ENCODE measurements around the gene HINFP. TPM values are rescaled to one million over a fixed set of nuclear protein-coding genes. Genes with fewer than 3 reads are reported as not detected.

The HINFP gene
- total and polyA plus RNA-seq, 2 of the 8 experiments (the other 6 are each of a cell fraction or from before 2014, with no cell fraction given): 35.0 to 37.3 TPM

GRCh38 chr11:119116235-119116594 is 5.2 kb upstream of the HINFP start:
- no peak overlapping the region for H4K8ac ChIP-seq (ENCODE audit: extremely low read depth, insufficient read depth, low read length)
- H3K9me3 ChIP-seq (ENCODE audit: insufficient read depth in 2 of 2, low read depth in 1 of 2, low read length in 1 of 2): no peaks in the 10 kb centered on the region
- FAIRE-seq: no peak
- H3K4ac ChIP-seq (replicated peaks; ENCODE audit: insufficient read length, low read depth, low read length): no peak overlapping the region
- H2AK5ac ChIP-seq (ENCODE audit: low read depth, low read length): no peak overlapping the region
- H2BK5ac ChIP-seq (ENCODE audit: low read depth, low read length): no peak overlapping the region
- H3K27me3 ChIP-seq (replicated peaks in 1 of 4; ENCODE audit: control insufficient read depth in 3 of 4, extremely low read depth in 1 of 4, insufficient read depth in 3 of 4, low read length in 3 of 4): no peaks in the 10 kb centered on the region
- no peaks in the 10 kb centered on the region for H3K36me3 ChIP-seq (ENCODE audit: control insufficient read depth in 2 of 4, insufficient read depth in 4 of 4, low read length in 3 of 4)
- ChIA-PET POLR2A (ENCODE audit: partially characterized antibody) (interaction anchor here (0.6 to 2.1 kb wide), 4 partner anchors 9 to 65 kb away, joined by 3 to 14 read pairs (median 6); partner anchors contain the start of gene C2CD2L), CTCF (ENCODE audit: partially characterized antibody) (interaction anchor here (0.6 to 2.0 kb wide), 7 partner anchors 12 to 207 kb away, joined by 3 to 5 read pairs (median 3); no protein-coding TSS in a partner anchor)
- H3K23me2 ChIP-seq (ENCODE audit: low read depth, low read length): no peaks in the 10 kb centered on the region; the same call in 1 of the 2 replicates
- no peaks in the 10 kb centered on the region for H3K79me2 ChIP-seq (ENCODE audit: control insufficient read depth in 1 of 2, insufficient read depth in 2 of 2, low read length in 2 of 2)
- H3K4me1 ChIP-seq (replicated peaks in 1 of 4; ENCODE audit: control insufficient read depth in 3 of 4, insufficient read depth in 4 of 4, low read length in 3 of 4): peaks cover 0 to 4% (median 1%) of the 10 kb centered on the region in 4 experiments; a peak in 2 of 7 replicates
- no peak overlapping the region for H2BK20ac ChIP-seq (ENCODE audit: low read length)
- DNase-seq (ENCODE audit: low read depth in 1 of 2, low spot score in 2 of 2): no peak
- no peak overlapping the region for H3K4me3 ChIP-seq (ENCODE audit: extremely low read depth in 1 of 4, insufficient read depth in 2 of 4, low read depth in 3 of 4, low read length in 4 of 4)
- no peak overlapping the region for H2BK120ac ChIP-seq (replicated peaks; ENCODE audit: low read depth, low read length)
- WGBS, 2 experiments (ENCODE audit: extremely low coverage in 1 of 2, insufficient coverage in 1 of 2, insufficient read length in 1 of 2, insufficient replicate concordance in 2 of 2, low coverage in 1 of 2, low lambda C conversion rate in 2 of 2, missing lambda C conversion rate in 1 of 2): 86% methylated on average over 8 of the region's 10 CpGs; no CpG with 5 or more reads in 1 of the 2 experiments
- no peak overlapping the region for H4K5ac ChIP-seq (ENCODE audit: insufficient read length, low read depth, low read length)
- H2AFZ ChIP-seq (ENCODE audit: low read length): no peak overlapping the region
- H4K20me1 ChIP-seq (replicated peaks in 1 of 2; ENCODE audit: control insufficient read depth in 1 of 2, insufficient read depth in 2 of 2, low read length in 2 of 2): no peaks in the 10 kb centered on the region
- H2BK15ac ChIP-seq (ENCODE audit: low read length): no peak overlapping the region
- H3K18ac ChIP-seq (ENCODE audit: extremely low read depth, low read length): no peak overlapping the region
- H3K27ac ChIP-seq (ENCODE audit: low read depth, low read length): no peak overlapping the region
- H3K4me2 ChIP-seq (ENCODE audit: insufficient read depth in 1 of 2, low read depth in 2 of 2, low read length in 2 of 2): no peak overlapping the region
- no peak overlapping the region for H3K14ac ChIP-seq (ENCODE audit: insufficient read length)
- no peaks in the 10 kb centered on the region for H3K79me1 ChIP-seq (ENCODE audit: low read depth, low read length)
- no peak overlapping the region for H3K23ac ChIP-seq (ENCODE audit: insufficient read length)
- H3K56ac ChIP-seq (replicated peaks; ENCODE audit: insufficient read length, low read depth, low read length): no peak overlapping the region
- no peak overlapping the region for H3K9ac ChIP-seq (replicated peaks in 1 of 4; ENCODE audit: extremely low read depth in 1 of 4, low read depth in 3 of 4, low read length in 3 of 4)
- H4K91ac ChIP-seq (replicated peaks; ENCODE audit: insufficient read length, low read length): no peak overlapping the region
- no peak overlapping the region for H2BK12ac ChIP-seq (ENCODE audit: low read depth, low read length)
- TF ChIP-seq SIX5 (IDR thresholded peaks at IDR 0.05; ENCODE audit: low read depth, low read length) (no peak), SRF (IDR thresholded peaks at IDR 0.05; ENCODE audit: low read depth, low read length) (no peak), POLR2A (IDR thresholded peaks at IDR 0.05; ENCODE audit: control extremely low read depth in 1 of 2, low read depth in 2 of 2, low read length in 2 of 2) (no peak), EZH2 (IDR thresholded peaks at IDR 0.05; ENCODE audit: low read depth, low read length, severe bottlenecking) (no peak), POLR2AphosphoS5 (IDR thresholded peaks at IDR 0.05; ENCODE audit: low read depth, low read length) (no peak), CBX8 (IDR thresholded peaks at IDR 0.05; ENCODE audit: borderline replicate concordance, low read depth, low read length) (no peak), TAF7 (optimal IDR thresholded peaks at IDR 0.05; ENCODE audit: borderline replicate concordance, low read depth, low read length) (no peak), USF2 (IDR thresholded peaks at IDR 0.05; ENCODE audit: low read length) (no peak), TBP (IDR thresholded peaks at IDR 0.05; ENCODE audit: low read depth, low read length) (no peak), GABPA (IDR thresholded peaks at IDR 0.05; ENCODE audit: borderline replicate concordance, insufficient read depth, low read length) (no peak), ZNF274 (IDR thresholded peaks at IDR 0.05; ENCODE audit: borderline replicate concordance, extremely low read depth, low read length) (no peak)
- TF ChIP-seq, protein P1, sequence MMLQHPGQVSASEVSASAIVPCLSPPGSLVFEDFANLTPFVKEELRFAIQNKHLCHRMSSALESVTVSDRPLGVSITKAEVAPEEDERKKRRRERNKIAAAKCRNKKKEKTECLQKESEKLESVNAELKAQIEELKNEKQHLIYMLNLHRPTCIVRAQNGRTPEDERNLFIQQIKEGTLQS (IDR thresholded peaks at IDR 0.05; ENCODE audit: insufficient read depth, low read depth, low read length): no peak

All from H1 (cell line).